ENCODE results near the gene CBY2.

DNA sequence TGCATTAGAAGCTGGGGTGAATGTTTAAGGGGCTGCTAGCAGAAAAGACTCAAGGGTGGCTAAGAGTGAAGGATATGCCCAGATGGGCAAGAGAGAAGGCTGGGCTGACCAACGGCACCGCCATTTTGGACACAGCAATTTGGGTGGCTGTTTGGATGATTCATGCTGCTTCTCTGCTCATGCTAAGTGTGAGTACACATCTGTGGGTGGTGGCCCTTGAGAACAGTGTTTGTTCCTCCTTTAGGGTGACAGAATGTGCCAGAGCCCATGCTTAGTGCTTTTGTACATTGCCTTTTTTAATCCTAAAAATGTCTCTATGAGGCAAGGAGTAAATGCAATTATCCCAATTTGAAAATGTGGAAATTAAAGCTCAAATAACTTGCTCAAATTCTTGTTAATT, 9.8 kb downstream of the CBY2 start:
- TF ChIP-seq, protein P1, sequence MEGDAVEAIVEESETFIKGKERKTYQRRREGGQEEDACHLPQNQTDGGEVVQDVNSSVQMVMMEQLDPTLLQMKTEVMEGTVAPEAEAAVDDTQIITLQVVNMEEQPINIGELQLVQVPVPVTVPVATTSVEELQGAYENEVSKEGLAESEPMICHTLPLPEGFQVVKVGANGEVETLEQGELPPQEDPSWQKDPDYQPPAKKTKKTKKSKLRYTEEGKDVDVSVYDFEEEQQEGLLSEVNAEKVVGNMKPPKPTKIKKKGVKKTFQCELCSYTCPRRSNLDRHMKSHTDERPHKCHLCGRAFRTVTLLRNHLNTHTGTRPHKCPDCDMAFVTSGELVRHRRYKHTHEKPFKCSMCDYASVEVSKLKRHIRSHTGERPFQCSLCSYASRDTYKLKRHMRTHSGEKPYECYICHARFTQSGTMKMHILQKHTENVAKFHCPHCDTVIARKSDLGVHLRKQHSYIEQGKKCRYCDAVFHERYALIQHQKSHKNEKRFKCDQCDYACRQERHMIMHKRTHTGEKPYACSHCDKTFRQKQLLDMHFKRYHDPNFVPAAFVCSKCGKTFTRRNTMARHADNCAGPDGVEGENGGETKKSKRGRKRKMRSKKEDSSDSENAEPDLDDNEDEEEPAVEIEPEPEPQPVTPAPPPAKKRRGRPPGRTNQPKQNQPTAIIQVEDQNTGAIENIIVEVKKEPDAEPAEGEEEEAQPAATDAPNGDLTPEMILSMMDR (IDR thresholded peaks at IDR 0.05; ENCODE audit: low read length) = no peak
- TF ChIP-seq EZH2 (IDR thresholded peaks at IDR 0.05; ENCODE audit: borderline replicate concordance, low read length) = no peak
